Stimulated activated CD4-positive, alpha-beta T cell treated with anti-CD3 and anti-CD28 coated beads, Interleukin-12 subunit alpha, Interleukin-12 subunit beta, amount 100 ng/mL, for 48 hours (primary cell): ENCODE results near the gene SLC6A7.

Experiments used
- DNase-seq, 3 donors: peaks; one replicate each; pipeline ENCODE4 v3.0.0-alpha.2; 2020; ENCODE audit warnings: low read depth in 2 of 3, low spot score in 1 of 3

Gene SLC6A7

GRCh38 chr5:150256410-150257064 lies 66.7 kb downstream of the SLC6A7 start:
- no peak for DNase-seq

DNA sequence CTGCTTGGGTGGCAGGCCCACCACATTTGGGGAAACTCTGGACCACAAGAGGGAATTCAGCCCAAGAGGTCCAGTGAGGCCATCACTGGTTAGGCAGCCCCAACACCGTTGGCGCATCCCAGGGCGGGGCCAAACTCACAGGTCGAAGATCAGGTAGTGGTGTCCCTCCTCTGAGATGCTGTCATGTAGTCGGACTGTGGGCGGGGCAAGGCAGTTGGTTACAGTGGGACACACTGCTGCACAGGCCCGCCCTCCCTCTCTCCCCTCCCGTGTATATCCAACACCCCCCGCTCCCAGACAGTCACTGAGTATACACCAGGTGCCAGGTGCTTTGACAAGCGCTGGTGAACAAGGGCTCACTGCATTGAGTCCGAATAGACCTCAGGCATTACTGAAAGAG lies 67.6 kb downstream of the SLC6A7 start:
- DNase-seq: no peak

DNA sequence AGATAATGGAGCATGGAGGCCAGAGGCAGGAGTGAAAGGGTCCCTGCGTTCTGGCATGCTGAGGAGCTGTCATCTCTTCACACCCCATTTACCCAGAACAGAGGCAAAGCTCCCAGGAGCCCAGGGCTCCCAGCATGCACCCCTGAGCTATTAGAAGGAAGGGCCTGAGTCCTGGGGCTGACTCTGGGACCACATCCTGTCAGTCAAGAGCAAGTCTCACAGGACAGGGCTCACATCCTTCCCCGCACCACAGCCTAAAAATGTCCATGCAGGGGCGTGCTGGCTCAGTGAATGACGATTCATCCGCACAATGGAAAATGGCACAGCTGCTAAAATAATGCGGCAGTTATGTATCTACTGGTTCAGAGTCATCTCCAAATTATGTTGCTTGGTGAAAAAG lies 68.3 kb downstream of the SLC6A7 start:
- no peak for DNase-seq
